Liver (tissue), 9 donors: ENCODE data around the gene ZBTB7A. TPM values are rescaled to one million over a fixed set of nuclear protein-coding genes. Genes with fewer than 3 reads are reported as not detected.

ENCODE experiments used
- DNase-seq: peaks from one replicate; pipeline ENCODE4 v3.0.0-alpha.2; 2017; ENCODE audit warnings: low spot score
- H3K27ac ChIP-seq, 2 donors: one replicate each; pipeline ENCODE4 v1.7.0; 2013; ENCODE audit warnings: inconsistent platforms in 2 of 2, low read length in 2 of 2, control low read depth in 1 of 2, low read depth in 1 of 2, mild to moderate bottlenecking in 1 of 2
- H3K27me3 ChIP-seq, 4 donors: one replicate each; pipeline versions ENCODE4 v1.6.1 to v1.7.0; 2013; ENCODE audit warnings: low read length in 3 of 4, inconsistent platforms in 1 of 4, mild to moderate bottlenecking in 1 of 4, moderate library complexity in 1 of 4; ENCODE audit not compliant: control insufficient read depth in 4 of 4, insufficient read depth in 4 of 4
- H3K36me3 ChIP-seq, 4 donors: one replicate each; pipeline versions ENCODE4 v1.6.1 to v1.7.0; 2013; ENCODE audit warnings: low read length in 3 of 4, mild to moderate bottlenecking in 3 of 4, low read depth in 1 of 4, moderate library complexity in 1 of 4; ENCODE audit not compliant: control insufficient read depth in 4 of 4, insufficient read depth in 3 of 4
- H3K4me1 ChIP-seq, 4 donors: one replicate each; pipeline versions ENCODE4 v1.6.1 to v1.7.0; 2013; ENCODE audit warnings: low read length in 3 of 4, mild to moderate bottlenecking in 3 of 4, moderate library complexity in 1 of 4; ENCODE audit not compliant: control insufficient read depth in 4 of 4, insufficient read depth in 4 of 4
- H3K4me3 ChIP-seq, 3 donors: one replicate each; pipeline versions ENCODE4 v1.6.1 to v1.7.0; 2013; ENCODE audit warnings: low read length in 3 of 3, control low read depth in 1 of 3, low read depth in 1 of 3, mild to moderate bottlenecking in 1 of 3
- H3K9ac ChIP-seq, 2 donors: one replicate each; pipeline ENCODE4 v1.7.0; 2013; ENCODE audit warnings: low read length in 2 of 2, mild to moderate bottlenecking in 2 of 2, moderate library complexity in 2 of 2, control low read depth in 1 of 2, low read depth in 1 of 2
- H3K9me3 ChIP-seq, 4 donors: one replicate each; pipeline versions ENCODE4 v1.6.1 to v1.7.0; 2013; ENCODE audit warnings: low read length in 3 of 4; ENCODE audit not compliant: control insufficient read depth in 4 of 4
- EGR1 ChIP-seq, 2 donors: IDR thresholded peaks; 2 replicates each; pipeline ENCODE4 v1.6.1; 2016 to 2018; ENCODE audit warnings: antibody characterized with exemption in 2 of 2, low read depth in 2 of 2
- FOXA1 ChIP-seq: IDR thresholded peaks from 2 replicates; pipeline ENCODE4 v1.6.1; 2016; ENCODE audit warnings: antibody characterized with exemption
- FOXA2 ChIP-seq: IDR thresholded peaks from 2 replicates; pipeline ENCODE4 v1.6.1; 2016; ENCODE audit warnings: antibody characterized with exemption
- GABPA ChIP-seq, 2 donors: IDR thresholded peaks in 1 of 2; conservative IDR thresholded peaks in 1 of 2; 2 replicates each; pipeline ENCODE4 v1.6.1; 2016; ENCODE audit warnings: antibody characterized with exemption in 2 of 2, mild to moderate bottlenecking in 1 of 2, moderate library complexity in 1 of 2
- HNF4A ChIP-seq, 2 donors: conservative IDR thresholded peaks; 2 replicates each; pipeline ENCODE4 v1.6.1; 2016; ENCODE audit warnings: antibody characterized with exemption in 2 of 2, mild to moderate bottlenecking in 2 of 2
- HNF4G ChIP-seq: IDR thresholded peaks from 2 replicates; pipeline ENCODE4 v1.6.1; 2016; ENCODE audit warnings: antibody characterized with exemption
- RAD21 ChIP-seq, 2 donors: IDR thresholded peaks; 2 replicates each; pipeline ENCODE4 v1.6.1; 2016; ENCODE audit warnings: antibody characterized with exemption in 2 of 2, mild to moderate bottlenecking in 2 of 2
- RXRA ChIP-seq, 2 donors: IDR thresholded peaks; 2 replicates each; pipeline ENCODE4 v1.6.1; 2017 to 2018; ENCODE audit warnings: antibody characterized with exemption in 2 of 2, mild to moderate bottlenecking in 1 of 2
- SP1 ChIP-seq: IDR thresholded peaks from 2 replicates; pipeline ENCODE4 v1.6.1; 2018; ENCODE audit warnings: antibody characterized with exemption, mild to moderate bottlenecking
- TAF1 ChIP-seq: conservative IDR thresholded peaks from 2 replicates; pipeline ENCODE4 v1.6.1; 2016; ENCODE audit warnings: antibody characterized with exemption, mild to moderate bottlenecking
- YY1 ChIP-seq: IDR thresholded peaks from 2 replicates; pipeline ENCODE4 v1.6.1; 2016; ENCODE audit warnings: antibody characterized with exemption, mild to moderate bottlenecking
- WGBS: extraction: QIAGEN DNeasy Blood & Tissue Kit; methylation state at CpG from one replicate; pipeline ENCODE4 v1.1.7; 2013; 5-methylcytosine and 5-hydroxymethylcytosine counted together
- polyA plus RNA-seq, 2 donors: library from polyadenylated mRNA; stranded (reverse) in 1 of 2; unstranded in 1 of 2; fragments of 200-250 nt in 1 of 2; fragments of >200 nt in 1 of 2; fragmentation: Nextera tagmentation in 1 of 2; extraction: Ambion mirVana in 1 of 2; gene quantifications; one replicate each; pipeline versions ENCODE4 v1.2.1 to v1.2.3, GENCODE V29; 2013 to 2015
- total RNA-seq, 2 donors: library from RNA; depleted of rRNA; stranded (reverse); fragments of >200 nt; gene quantifications; one replicate each; pipeline ENCODE4 v1.2.3, GENCODE V29; 2014
- TF ChIP-seq, protein P1 (sequence below): fragments of 150-350 bp; IDR thresholded peaks from 2 replicates; pipeline ENCODE4 v1.5.1; 2017; ENCODE audit warnings: improper control_type of control experiment, low read depth, low read length; ENCODE audit not compliant: missing input control
- TF ChIP-seq, protein P2 (sequence below): IDR thresholded peaks from 2 replicates; pipeline ENCODE4 v1.6.1; 2016; ENCODE audit warnings: antibody characterized with exemption
- TF ChIP-seq, protein P3 (sequence below): IDR thresholded peaks from 2 replicates; pipeline ENCODE4 v1.6.1; 2016; ENCODE audit warnings: antibody characterized with exemption, mild to moderate bottlenecking
- TF ChIP-seq, protein P4 (sequence below): IDR thresholded peaks from 2 replicates; pipeline ENCODE4 v1.6.1; 2016; ENCODE audit warnings: antibody characterized with exemption
- donor health status: healthy.
- donor health status: healthy.
- donor health status: healthy.
- donor health status: healthy.
- donor health status: healthy.

ZBTB7A gene
- total and polyA plus RNA-seq, 4 donors = 2.9 to 28.9 (median 17.6) TPM

DNA sequence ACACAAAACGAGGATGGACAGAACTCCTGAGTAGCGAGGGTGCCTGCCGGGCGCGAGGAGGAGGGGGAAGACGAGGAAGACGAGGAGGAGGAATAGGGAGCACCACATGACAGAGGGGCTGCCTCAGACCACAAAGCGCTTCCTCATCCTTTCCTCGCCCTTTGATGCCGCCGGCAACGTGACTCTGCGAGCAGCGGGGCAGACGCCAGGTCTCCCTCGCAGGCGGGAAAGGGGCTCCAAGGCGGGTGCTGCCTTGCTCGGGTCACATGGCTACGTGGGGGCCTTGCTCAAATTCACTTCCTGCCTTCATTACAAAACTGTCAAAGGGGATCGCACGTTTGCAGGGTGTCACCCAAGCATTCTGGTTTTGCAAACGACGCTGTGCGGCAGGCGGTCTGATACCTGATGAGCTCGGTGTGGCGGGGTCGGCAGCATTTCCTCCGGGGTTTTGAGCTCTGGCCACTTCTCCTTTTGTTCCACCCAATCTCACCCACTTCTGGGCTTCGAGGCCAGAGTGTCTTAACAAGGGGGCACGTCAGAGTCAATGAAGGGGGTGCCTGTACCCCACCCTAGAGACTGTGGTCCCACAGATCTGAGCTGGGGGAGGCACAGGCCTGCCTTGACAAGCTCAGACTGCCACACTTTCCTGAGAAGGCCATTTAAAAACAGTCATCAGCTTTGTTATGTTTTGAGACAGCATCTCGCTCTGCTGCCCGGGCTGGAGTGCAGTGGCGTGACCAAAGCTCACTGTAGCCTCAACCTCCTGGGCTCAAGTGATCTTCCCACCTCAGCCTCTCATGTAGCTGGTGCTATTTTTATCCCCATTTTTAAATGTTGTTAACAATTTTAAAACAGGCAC lies 42.3 kb upstream of the ZBTB7A start:
- Histone ChIP-seq H3K27me3 (no peaks in the 10 kb centered on the region), H3K9me3 (no peaks in the 10 kb centered on the region), H3K4me3 (no peak overlapping the region), H3K4me1 (peaks cover 0 to 4% (median 0%) of the 10 kb centered on the region in 4 donors), H3K27ac (peak overlapping the region in 1 of 2 donors; percentile 30), H3K9ac (no peak overlapping the region), H3K36me3 (peaks cover 8 to 48% (median 10%) of the 10 kb centered on the region in 4 donors)
- WGBS = 86% methylated on average over 35 of the region's 35 CpGs
- DNase-seq = no peak
- TF ChIP-seq GABPA (IDR thresholded peaks at IDR 0.05 in 1 of 2, conservative IDR thresholded peaks at IDR 0.05 in 1 of 2) = no peak
- TF ChIP-seq, protein P1, sequence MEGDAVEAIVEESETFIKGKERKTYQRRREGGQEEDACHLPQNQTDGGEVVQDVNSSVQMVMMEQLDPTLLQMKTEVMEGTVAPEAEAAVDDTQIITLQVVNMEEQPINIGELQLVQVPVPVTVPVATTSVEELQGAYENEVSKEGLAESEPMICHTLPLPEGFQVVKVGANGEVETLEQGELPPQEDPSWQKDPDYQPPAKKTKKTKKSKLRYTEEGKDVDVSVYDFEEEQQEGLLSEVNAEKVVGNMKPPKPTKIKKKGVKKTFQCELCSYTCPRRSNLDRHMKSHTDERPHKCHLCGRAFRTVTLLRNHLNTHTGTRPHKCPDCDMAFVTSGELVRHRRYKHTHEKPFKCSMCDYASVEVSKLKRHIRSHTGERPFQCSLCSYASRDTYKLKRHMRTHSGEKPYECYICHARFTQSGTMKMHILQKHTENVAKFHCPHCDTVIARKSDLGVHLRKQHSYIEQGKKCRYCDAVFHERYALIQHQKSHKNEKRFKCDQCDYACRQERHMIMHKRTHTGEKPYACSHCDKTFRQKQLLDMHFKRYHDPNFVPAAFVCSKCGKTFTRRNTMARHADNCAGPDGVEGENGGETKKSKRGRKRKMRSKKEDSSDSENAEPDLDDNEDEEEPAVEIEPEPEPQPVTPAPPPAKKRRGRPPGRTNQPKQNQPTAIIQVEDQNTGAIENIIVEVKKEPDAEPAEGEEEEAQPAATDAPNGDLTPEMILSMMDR = no peak

GRCh38 chr19:4103080-4103433 lies 36.4 kb upstream of the ZBTB7A start:
- no peak overlapping the region for H3K4me3 ChIP-seq
- no peaks in the 10 kb centered on the region for H3K27me3 ChIP-seq
- H3K4me1 ChIP-seq = no peaks in the 10 kb centered on the region
- WGBS = 87% methylated on average over 9 of the region's 9 CpGs
- peaks cover 7 to 47% (median 14%) of the 10 kb centered on the region in 4 donors for H3K36me3 ChIP-seq
- no peak overlapping the region for H3K9ac ChIP-seq
- H3K9me3 ChIP-seq = no peaks in the 10 kb centered on the region
- DNase-seq = no peak
- no peak for TF ChIP-seq HNF4A (conservative IDR thresholded peaks at IDR 0.05)
- TF ChIP-seq, protein P2, sequence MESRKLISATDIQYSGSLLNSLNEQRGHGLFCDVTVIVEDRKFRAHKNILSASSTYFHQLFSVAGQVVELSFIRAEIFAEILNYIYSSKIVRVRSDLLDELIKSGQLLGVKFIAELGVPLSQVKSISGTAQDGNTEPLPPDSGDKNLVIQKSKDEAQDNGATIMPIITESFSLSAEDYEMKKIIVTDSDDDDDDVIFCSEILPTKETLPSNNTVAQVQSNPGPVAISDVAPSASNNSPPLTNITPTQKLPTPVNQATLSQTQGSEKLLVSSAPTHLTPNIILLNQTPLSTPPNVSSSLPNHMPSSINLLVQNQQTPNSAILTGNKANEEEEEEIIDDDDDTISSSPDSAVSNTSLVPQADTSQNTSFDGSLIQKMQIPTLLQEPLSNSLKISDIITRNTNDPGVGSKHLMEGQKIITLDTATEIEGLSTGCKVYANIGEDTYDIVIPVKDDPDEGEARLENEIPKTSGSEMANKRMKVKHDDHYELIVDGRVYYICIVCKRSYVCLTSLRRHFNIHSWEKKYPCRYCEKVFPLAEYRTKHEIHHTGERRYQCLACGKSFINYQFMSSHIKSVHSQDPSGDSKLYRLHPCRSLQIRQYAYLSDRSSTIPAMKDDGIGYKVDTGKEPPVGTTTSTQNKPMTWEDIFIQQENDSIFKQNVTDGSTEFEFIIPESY = no peak
- TF ChIP-seq RAD21 (IDR thresholded peaks at IDR 0.05) = no peak
- no peak for TF ChIP-seq HNF4G
- no peak for TF ChIP-seq SP1
- TF ChIP-seq YY1 = no peak
- TF ChIP-seq TAF1 = no peak
- TF ChIP-seq FOXA1 = no peak
- no peak overlapping the region for H3K27ac ChIP-seq

DNA sequence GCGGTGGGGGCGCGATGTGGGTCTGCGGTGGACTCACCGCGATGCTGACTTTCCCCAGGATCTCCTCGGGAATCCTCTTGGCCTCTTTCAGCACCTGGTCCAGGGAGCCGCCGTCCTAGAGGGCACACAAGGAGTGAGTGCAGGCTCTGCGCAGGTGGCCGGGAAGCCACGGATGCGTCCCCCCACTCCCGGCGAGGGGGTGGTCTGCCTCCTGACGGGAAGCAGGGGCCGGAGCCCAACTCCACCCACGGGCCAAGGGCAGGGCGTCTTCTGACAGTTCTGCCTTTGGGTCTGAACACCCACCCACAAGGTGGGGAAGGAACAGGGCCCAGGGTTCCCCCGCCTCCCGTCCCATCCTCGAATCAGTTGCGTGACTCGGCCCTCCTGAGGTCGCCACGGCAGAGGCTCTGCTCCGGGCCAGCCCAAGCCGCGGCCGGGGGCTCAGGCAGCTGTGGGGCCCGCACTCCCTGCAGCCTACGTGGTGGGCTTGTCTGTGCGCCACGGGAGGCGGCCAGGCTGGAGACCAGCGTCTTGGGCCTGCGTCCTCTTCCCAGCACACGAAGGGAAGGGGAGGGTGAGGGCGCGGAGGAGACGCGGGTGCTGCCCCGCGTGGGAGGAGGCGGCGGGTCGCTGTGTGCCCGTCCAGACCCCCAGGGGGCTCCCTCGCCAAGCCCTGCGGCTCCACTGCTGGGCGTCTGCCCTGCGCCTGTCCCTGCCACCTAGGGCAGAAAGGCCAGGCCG lies 35.8 kb upstream of the ZBTB7A start:
- H3K27me3 ChIP-seq = no peaks in the 10 kb centered on the region
- no peak overlapping the region for H3K27ac ChIP-seq
- no peak overlapping the region for H3K9ac ChIP-seq
- no peak for DNase-seq
- peaks cover 7 to 49% (median 14%) of the 10 kb centered on the region in 4 donors for H3K36me3 ChIP-seq
- no peak overlapping the region for H3K4me3 ChIP-seq
- WGBS = 92% methylated on average over 53 of the region's 53 CpGs
- H3K9me3 ChIP-seq = no peaks in the 10 kb centered on the region
- no peaks in the 10 kb centered on the region for H3K4me1 ChIP-seq
- TF ChIP-seq, protein P1 = no peak
- TF ChIP-seq SP1 = no peak
- TF ChIP-seq, protein P3, sequence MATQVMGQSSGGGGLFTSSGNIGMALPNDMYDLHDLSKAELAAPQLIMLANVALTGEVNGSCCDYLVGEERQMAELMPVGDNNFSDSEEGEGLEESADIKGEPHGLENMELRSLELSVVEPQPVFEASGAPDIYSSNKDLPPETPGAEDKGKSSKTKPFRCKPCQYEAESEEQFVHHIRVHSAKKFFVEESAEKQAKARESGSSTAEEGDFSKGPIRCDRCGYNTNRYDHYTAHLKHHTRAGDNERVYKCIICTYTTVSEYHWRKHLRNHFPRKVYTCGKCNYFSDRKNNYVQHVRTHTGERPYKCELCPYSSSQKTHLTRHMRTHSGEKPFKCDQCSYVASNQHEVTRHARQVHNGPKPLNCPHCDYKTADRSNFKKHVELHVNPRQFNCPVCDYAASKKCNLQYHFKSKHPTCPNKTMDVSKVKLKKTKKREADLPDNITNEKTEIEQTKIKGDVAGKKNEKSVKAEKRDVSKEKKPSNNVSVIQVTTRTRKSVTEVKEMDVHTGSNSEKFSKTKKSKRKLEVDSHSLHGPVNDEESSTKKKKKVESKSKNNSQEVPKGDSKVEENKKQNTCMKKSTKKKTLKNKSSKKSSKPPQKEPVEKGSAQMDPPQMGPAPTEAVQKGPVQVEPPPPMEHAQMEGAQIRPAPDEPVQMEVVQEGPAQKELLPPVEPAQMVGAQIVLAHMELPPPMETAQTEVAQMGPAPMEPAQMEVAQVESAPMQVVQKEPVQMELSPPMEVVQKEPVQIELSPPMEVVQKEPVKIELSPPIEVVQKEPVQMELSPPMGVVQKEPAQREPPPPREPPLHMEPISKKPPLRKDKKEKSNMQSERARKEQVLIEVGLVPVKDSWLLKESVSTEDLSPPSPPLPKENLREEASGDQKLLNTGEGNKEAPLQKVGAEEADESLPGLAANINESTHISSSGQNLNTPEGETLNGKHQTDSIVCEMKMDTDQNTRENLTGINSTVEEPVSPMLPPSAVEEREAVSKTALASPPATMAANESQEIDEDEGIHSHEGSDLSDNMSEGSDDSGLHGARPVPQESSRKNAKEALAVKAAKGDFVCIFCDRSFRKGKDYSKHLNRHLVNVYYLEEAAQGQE = no peak
- TF ChIP-seq EGR1 (IDR thresholded peaks at IDR 0.05; ENCODE audit: low read depth in 2 of 2) = no peak
- TF ChIP-seq, protein P4, sequence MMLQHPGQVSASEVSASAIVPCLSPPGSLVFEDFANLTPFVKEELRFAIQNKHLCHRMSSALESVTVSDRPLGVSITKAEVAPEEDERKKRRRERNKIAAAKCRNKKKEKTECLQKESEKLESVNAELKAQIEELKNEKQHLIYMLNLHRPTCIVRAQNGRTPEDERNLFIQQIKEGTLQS = no peak
- TF ChIP-seq RXRA (IDR thresholded peaks at IDR 0.05) = no peak
- TF ChIP-seq FOXA2 = no peak
- TF ChIP-seq HNF4A (conservative IDR thresholded peaks at IDR 0.05) = no peak
